Measurements from ENCODE around the gene USP6NL. TPM values are rescaled to one million over a fixed set of nuclear protein-coding genes. Genes with fewer than 3 reads are reported as not detected.

The USP6NL gene
- total and polyA plus RNA-seq, 2 of the 8 experiments (the other 6 are each of a cell fraction or from before 2014, with no cell fraction given) = 10.9 to 28.8 TPM

GRCh38 chr10:11588873-11589574 is 22.4 kb downstream of the USP6NL start:
- Histone ChIP-seq H3K27ac (ENCODE audit: low read depth, low read length) (no peak overlapping the region), H3K27me3 (replicated peaks in 1 of 4; ENCODE audit: control insufficient read depth in 3 of 4, extremely low read depth in 1 of 4, insufficient read depth in 3 of 4, low read length in 3 of 4) (no peaks in the 10 kb centered on the region), H3K4me3 (ENCODE audit: extremely low read depth in 1 of 4, insufficient read depth in 2 of 4, low read depth in 3 of 4, low read length in 4 of 4) (no peak overlapping the region), H2BK15ac (ENCODE audit: low read length) (no peak overlapping the region), H3K14ac (ENCODE audit: insufficient read length) (no peak overlapping the region), H2AK5ac (ENCODE audit: low read depth, low read length) (no peak overlapping the region), H3K23me2 (ENCODE audit: low read depth, low read length) (no peaks in the 10 kb centered on the region), H4K20me1 (replicated peaks in 1 of 2; ENCODE audit: control insufficient read depth in 1 of 2, insufficient read depth in 2 of 2, low read length in 2 of 2) (peaks cover 0 to 2% of the 10 kb centered on the region in 2 experiments), H4K91ac (replicated peaks; ENCODE audit: insufficient read length, low read length) (no peak overlapping the region), H3K18ac (ENCODE audit: extremely low read depth, low read length) (no peak overlapping the region), H3K56ac (replicated peaks; ENCODE audit: insufficient read length, low read depth, low read length) (no peak overlapping the region), H3K79me1 (ENCODE audit: low read depth, low read length) (0 out of 2 replicates have a peak, but pooled peaks cover 3% of the 10 kb centered on the region), H2BK12ac (ENCODE audit: low read depth, low read length) (no peak overlapping the region), H4K8ac (ENCODE audit: extremely low read depth, insufficient read depth, low read length) (no peak overlapping the region), H3K23ac (ENCODE audit: insufficient read length) (no peak overlapping the region), H3K4me1 (replicated peaks in 1 of 4; ENCODE audit: control insufficient read depth in 3 of 4, insufficient read depth in 4 of 4, low read length in 3 of 4) (peaks cover 0 to 4% (median 1%) of the 10 kb centered on the region in 4 experiments; a peak in 3 of 7 replicates), H2BK120ac (replicated peaks; ENCODE audit: low read depth, low read length) (no peak overlapping the region), H3K36me3 (ENCODE audit: control insufficient read depth in 2 of 4, insufficient read depth in 4 of 4, low read length in 3 of 4) (peaks cover 0 to 6% (median 0%) of the 10 kb centered on the region in 4 experiments; a peak in 3 of 8 replicates), H2BK20ac (ENCODE audit: low read length) (no peak overlapping the region), H3K4ac (replicated peaks; ENCODE audit: insufficient read length, low read depth, low read length) (no peak overlapping the region), H3K4me2 (ENCODE audit: insufficient read depth in 1 of 2, low read depth in 2 of 2, low read length in 2 of 2) (no peak overlapping the region), H2AFZ (ENCODE audit: low read length) (no peak overlapping the region), H3K9ac (replicated peaks in 1 of 4; ENCODE audit: extremely low read depth in 1 of 4, low read depth in 3 of 4, low read length in 3 of 4) (no peak overlapping the region; a peak in 1 of 7 replicates), H3K79me2 (ENCODE audit: control insufficient read depth in 1 of 2, insufficient read depth in 2 of 2, low read length in 2 of 2) (peaks cover 2 to 98% of the 10 kb centered on the region in 2 experiments; a peak in 3 of 4 replicates), H3K9me3 (ENCODE audit: insufficient read depth in 2 of 2, low read depth in 1 of 2, low read length in 1 of 2) (peaks cover 4 to 7% of the 10 kb centered on the region in 2 experiments), H4K5ac (ENCODE audit: insufficient read length, low read depth, low read length) (no peak overlapping the region), H2BK5ac (ENCODE audit: low read depth, low read length) (no peak overlapping the region)
- no peak for DNase-seq (ENCODE audit: low read depth in 1 of 2, low spot score in 2 of 2)
- ChIA-PET CTCF (ENCODE audit: partially characterized antibody) (interaction anchor here (1.2 to 1.4 kb wide), 2 partner anchors 71 to 133 kb away, joined by 3 read pairs; no protein-coding TSS in a partner anchor), POLR2A (ENCODE audit: partially characterized antibody) (interaction anchor here (1.8 kb wide), 1 partner anchor 11 kb away, joined by 4 read pairs; no protein-coding TSS in a partner anchor)
- FAIRE-seq = no peak
- 80% methylated on average over 3 of the region's 3 CpGs; no CpG with 5 or more reads in 1 of the 2 experiments for WGBS, 2 experiments (ENCODE audit: extremely low coverage in 1 of 2, insufficient coverage in 1 of 2, insufficient read length in 1 of 2, insufficient replicate concordance in 2 of 2, low coverage in 1 of 2, low lambda C conversion rate in 2 of 2, missing lambda C conversion rate in 1 of 2)
- TF ChIP-seq HDAC2 (IDR thresholded peaks at IDR 0.05; ENCODE audit: borderline replicate concordance in 1 of 2, low read depth in 2 of 2, low read length in 2 of 2) = no peak
- no peak for TF ChIP-seq POU5F1 (IDR thresholded peaks at IDR 0.05; ENCODE audit: low read depth, low read length)
- no peak for TF ChIP-seq CREB1 (IDR thresholded peaks at IDR 0.05)
- TF ChIP-seq SIN3A (conservative IDR thresholded peaks at IDR 0.05 in 1 of 2, IDR thresholded peaks at IDR 0.05 in 1 of 2; ENCODE audit: low read depth in 1 of 2, low read length in 2 of 2) = no peak
- TF ChIP-seq RXRA (IDR thresholded peaks at IDR 0.05; ENCODE audit: insufficient read depth, low read depth, low read length) = no peak
- TF ChIP-seq CBX8 (IDR thresholded peaks at IDR 0.05; ENCODE audit: borderline replicate concordance, low read depth, low read length) = no peak
- TF ChIP-seq PHF8 (conservative IDR thresholded peaks at IDR 0.05; ENCODE audit: low read depth, low read length) = no peak
- TF ChIP-seq SIX5 (IDR thresholded peaks at IDR 0.05; ENCODE audit: low read depth, low read length) = no peak
- no peak for TF ChIP-seq KDM4A (IDR thresholded peaks at IDR 0.05; ENCODE audit: low read depth, low read length, severe bottlenecking)
- no peak for TF ChIP-seq KDM1A (IDR thresholded peaks at IDR 0.05; ENCODE audit: borderline replicate concordance, low read length)
- no peak for TF ChIP-seq TBP (IDR thresholded peaks at IDR 0.05; ENCODE audit: low read depth, low read length)
- no peak for TF ChIP-seq FOSL1 (IDR thresholded peaks at IDR 0.05; ENCODE audit: insufficient read depth, low read depth, low read length)
